ENCODE measurements around the gene ERLIN1.
A peak's percentile ranks its signal among the peaks of the same experiment; 100 is the strongest.

The ERLIN1 gene

DNA sequence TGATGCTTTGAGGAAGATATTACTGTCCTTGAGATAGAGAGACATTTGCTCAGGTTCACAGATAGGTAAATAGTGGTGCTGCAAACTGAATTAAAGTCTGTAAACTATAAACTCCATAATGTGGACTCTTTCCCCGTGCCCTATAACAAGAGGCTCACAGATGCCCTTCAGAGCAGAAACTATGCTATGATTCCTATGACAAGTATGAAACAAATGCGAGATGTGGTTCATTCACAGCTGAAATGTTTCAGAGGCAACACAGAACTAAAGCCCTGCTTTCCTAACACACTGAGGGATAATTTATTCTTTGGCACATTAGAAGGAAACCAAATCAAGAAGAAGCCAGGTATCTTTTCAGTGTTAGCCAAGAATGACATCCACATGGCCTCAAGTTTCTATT is 30.2 kb upstream of the ERLIN1 start:
- Histone ChIP-seq H3K27me3 (no peaks in the 10 kb centered on the region), H3K4me3 (ENCODE audit: low read depth in 1 of 2, low read length in 1 of 2) (no peak overlapping the region), H3K9me3 (no peaks in the 10 kb centered on the region), H3K27ac (no peak overlapping the region), H3K36me3 (peaks cover 91% of the 10 kb centered on the region), H3K4me1 (ENCODE audit: control insufficient read depth in 1 of 2, insufficient read depth in 1 of 2, low read depth in 1 of 2, low read length in 1 of 2) (no peaks in the 10 kb centered on the region)
- no peak for TF ChIP-seq CTCF (IDR thresholded peaks at IDR 0.05)

DNA sequence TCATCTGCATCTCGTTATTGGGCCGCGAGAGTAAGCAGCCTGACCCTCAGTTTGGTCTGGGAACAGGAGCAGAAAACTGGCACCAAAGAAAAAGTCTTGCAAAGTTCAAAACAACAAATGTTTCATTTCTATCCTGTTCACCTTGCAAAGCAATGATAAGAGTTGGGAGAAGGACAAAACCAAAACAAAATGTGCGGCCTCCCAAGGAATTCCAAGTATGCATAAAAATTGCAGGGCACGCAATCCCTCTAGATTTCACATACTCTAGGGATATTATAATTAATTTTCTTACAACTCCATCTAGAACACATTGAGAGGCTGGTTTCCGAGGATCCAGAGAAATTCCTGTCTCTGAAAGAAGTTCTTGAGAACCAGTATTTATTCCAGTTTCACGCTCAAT is 23.5 kb upstream of the ERLIN1 start:
- Histone ChIP-seq H3K36me3 (peaks cover 86% of the 10 kb centered on the region), H3K9me3 (no peaks in the 10 kb centered on the region), H3K27me3 (no peaks in the 10 kb centered on the region), H3K4me1 (ENCODE audit: control insufficient read depth in 1 of 2, insufficient read depth in 1 of 2, low read depth in 1 of 2, low read length in 1 of 2) (no peaks in the 10 kb centered on the region), H3K4me3 (ENCODE audit: low read depth in 1 of 2, low read length in 1 of 2) (no peak overlapping the region), H3K27ac (no peak overlapping the region)
- no peak for TF ChIP-seq CTCF (IDR thresholded peaks at IDR 0.05)

GRCh38 chr10:100208276-100208675 is 22.4 kb upstream of the ERLIN1 start:
- Histone ChIP-seq H3K9me3 (no peaks in the 10 kb centered on the region), H3K36me3 (peaks cover 86% of the 10 kb centered on the region), H3K27ac (no peak overlapping the region), H3K27me3 (no peaks in the 10 kb centered on the region), H3K4me1 (ENCODE audit: control insufficient read depth in 1 of 2, insufficient read depth in 1 of 2, low read depth in 1 of 2, low read length in 1 of 2) (no peaks in the 10 kb centered on the region), H3K4me3 (ENCODE audit: low read depth in 1 of 2, low read length in 1 of 2) (no peak overlapping the region)
- TF ChIP-seq CTCF (IDR thresholded peaks at IDR 0.05): no peak

- Histone ChIP-seq H3K4me1 (ENCODE audit: control insufficient read depth in 1 of 2, insufficient read depth in 1 of 2, low read depth in 1 of 2, low read length in 1 of 2) (no peaks in the 10 kb centered on the region), H3K36me3 (peaks cover 96% of the 10 kb centered on the region)
Observed at GRCh38 chr10:100204370-100204769, 18.5 kb upstream of the ERLIN1 start.

GRCh38 chr10:100201549-100201948 is 15.7 kb upstream of the ERLIN1 start:
- H3K27ac ChIP-seq: no peak overlapping the region
- H3K4me1 ChIP-seq (ENCODE audit: control insufficient read depth in 1 of 2, insufficient read depth in 1 of 2, low read depth in 1 of 2, low read length in 1 of 2): peaks cover 0 to 11% of the 10 kb centered on the region in 2 experiments
- no peak for TF ChIP-seq CTCF (IDR thresholded peaks at IDR 0.05)
- no peaks in the 10 kb centered on the region for H3K27me3 ChIP-seq
- no peak overlapping the region for H3K4me3 ChIP-seq (ENCODE audit: low read depth in 1 of 2, low read length in 1 of 2)
- H3K36me3 ChIP-seq: peaks cover 91% of the 10 kb centered on the region
- H3K9me3 ChIP-seq: no peaks in the 10 kb centered on the region

More at GRCh38 chr10:100204370-100204769, 18.5 kb upstream of the ERLIN1 start:
- TF ChIP-seq CTCF (IDR thresholded peaks at IDR 0.05): no peak
- Histone ChIP-seq H3K4me3 (ENCODE audit: low read depth in 1 of 2, low read length in 1 of 2) (no peak overlapping the region), H3K27me3 (no peaks in the 10 kb centered on the region), H3K27ac (no peak overlapping the region), H3K9me3 (no peaks in the 10 kb centered on the region)

DNA sequence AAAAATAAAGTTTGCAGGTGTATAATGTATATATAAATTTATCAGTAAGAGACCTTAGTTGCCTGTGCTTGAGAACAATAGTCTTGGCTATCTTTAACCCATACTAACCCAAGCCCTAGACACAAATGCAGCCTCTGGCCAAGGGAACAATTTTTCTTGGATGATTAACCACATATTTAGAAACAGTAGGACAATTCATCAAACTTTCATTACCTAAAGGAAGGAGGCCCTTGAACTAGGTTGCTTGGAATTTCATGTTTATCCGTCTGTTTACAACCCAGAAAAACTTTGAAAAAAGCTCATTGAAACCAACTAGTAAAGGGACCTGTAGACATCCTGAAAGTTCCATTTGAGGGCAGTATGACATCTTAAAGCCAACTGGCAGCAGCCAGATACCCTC is 8.9 kb upstream of the ERLIN1 start:
- TF ChIP-seq CTCF (IDR thresholded peaks at IDR 0.05): no peak
- H3K27ac ChIP-seq: peak overlapping the region; percentile 76
- H3K27me3 ChIP-seq: no peaks in the 10 kb centered on the region
- H3K36me3 ChIP-seq: peaks cover 57% of the 10 kb centered on the region
- no peak overlapping the region for H3K4me3 ChIP-seq (ENCODE audit: low read depth in 1 of 2, low read length in 1 of 2)
- peaks cover 28 to 51% of the 10 kb centered on the region in 2 experiments for H3K4me1 ChIP-seq (ENCODE audit: control insufficient read depth in 1 of 2, insufficient read depth in 1 of 2, low read depth in 1 of 2, low read length in 1 of 2)
- no peaks in the 10 kb centered on the region for H3K9me3 ChIP-seq

Measured in neutrophil (primary cell).